ENCODE data around the gene ECE1.

DNA sequence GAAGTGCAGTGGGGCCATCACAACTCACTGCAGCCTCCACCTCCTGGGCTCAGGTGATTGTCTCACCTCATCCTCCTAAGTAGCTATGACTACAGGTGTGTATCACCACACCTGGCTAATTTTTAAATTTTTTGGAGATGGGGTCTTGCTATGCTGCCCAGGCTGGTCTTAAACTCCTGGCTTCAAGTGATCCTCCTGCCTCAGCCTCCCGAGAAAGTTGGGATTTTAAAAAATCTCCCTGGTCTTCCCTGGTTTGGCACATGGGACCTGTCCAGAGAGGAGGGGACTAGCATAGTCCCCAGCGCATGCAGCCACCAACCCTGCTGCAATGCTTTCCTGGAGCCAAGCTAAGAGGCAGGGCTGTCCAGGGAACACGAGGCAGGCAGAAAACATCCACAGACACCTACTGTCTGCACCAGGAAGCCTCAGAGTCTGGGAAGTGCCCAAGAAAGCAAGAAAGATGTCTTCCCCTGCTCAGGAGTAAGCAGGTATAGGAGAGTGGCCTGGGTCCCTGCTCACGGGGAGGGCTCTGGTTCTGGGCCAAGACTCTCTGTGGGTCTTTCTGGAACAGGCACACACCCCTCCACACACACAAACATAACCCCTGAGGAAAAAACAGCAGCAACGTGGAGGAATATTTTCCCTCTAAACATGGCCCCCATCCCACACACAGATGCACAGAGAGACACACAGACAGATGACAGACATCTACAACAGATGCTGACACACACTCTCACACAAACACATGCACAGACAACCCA is 30.8 kb downstream of the ECE1 start:
- TF ChIP-seq EZH2 (IDR thresholded peaks at IDR 0.05; ENCODE audit: borderline replicate concordance, control insufficient read depth, low read depth, low read length) (no peak), CHD2 (IDR thresholded peaks at IDR 0.05; ENCODE audit: borderline replicate concordance, low read depth, low read length) (no peak), CEBPB (IDR thresholded peaks at IDR 0.05; ENCODE audit: borderline replicate concordance in 1 of 2, low read depth in 2 of 2, low read length in 2 of 2) (no peak), JUND (IDR thresholded peaks at IDR 0.05; ENCODE audit: low read depth, low read length) (no peak), POLR2AphosphoS5 (IDR thresholded peaks at IDR 0.05; ENCODE audit: low read length) (no peak), RELB (IDR thresholded peaks at IDR 0.05; ENCODE audit: low read depth) (no peak), TAF1 (IDR thresholded peaks at IDR 0.05; ENCODE audit: borderline replicate concordance, low read depth, low read length) (no peak), SUZ12 (IDR thresholded peaks at IDR 0.05; ENCODE audit: unreplicated experiment) (no peak), TCF7 (IDR thresholded peaks at IDR 0.05; ENCODE audit: borderline replicate concordance) (no peak), USF2 (IDR thresholded peaks at IDR 0.05; ENCODE audit: borderline replicate concordance, low read depth, low read length) (no peak), KDM1A (IDR thresholded peaks at IDR 0.05; ENCODE audit: borderline replicate concordance) (no peak), JUNB (IDR thresholded peaks at IDR 0.05) (no peak)
- TF ChIP-seq, protein P1, sequence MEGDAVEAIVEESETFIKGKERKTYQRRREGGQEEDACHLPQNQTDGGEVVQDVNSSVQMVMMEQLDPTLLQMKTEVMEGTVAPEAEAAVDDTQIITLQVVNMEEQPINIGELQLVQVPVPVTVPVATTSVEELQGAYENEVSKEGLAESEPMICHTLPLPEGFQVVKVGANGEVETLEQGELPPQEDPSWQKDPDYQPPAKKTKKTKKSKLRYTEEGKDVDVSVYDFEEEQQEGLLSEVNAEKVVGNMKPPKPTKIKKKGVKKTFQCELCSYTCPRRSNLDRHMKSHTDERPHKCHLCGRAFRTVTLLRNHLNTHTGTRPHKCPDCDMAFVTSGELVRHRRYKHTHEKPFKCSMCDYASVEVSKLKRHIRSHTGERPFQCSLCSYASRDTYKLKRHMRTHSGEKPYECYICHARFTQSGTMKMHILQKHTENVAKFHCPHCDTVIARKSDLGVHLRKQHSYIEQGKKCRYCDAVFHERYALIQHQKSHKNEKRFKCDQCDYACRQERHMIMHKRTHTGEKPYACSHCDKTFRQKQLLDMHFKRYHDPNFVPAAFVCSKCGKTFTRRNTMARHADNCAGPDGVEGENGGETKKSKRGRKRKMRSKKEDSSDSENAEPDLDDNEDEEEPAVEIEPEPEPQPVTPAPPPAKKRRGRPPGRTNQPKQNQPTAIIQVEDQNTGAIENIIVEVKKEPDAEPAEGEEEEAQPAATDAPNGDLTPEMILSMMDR (IDR thresholded peaks at IDR 0.05 in 2 of 3, conservative IDR thresholded peaks at IDR 0.05 in 1 of 3; ENCODE audit: control insufficient read depth in 2 of 3, extremely low read depth in 1 of 3, insufficient read depth in 1 of 3, low read depth in 3 of 3, low read length in 3 of 3), result no peak

Measured in GM12878 (cell line).